Endometrium (tissue), 2 donors: ENCODE data around the gene COA5.

ENCODE experiments used
- FAIRE-seq: peaks from 2 replicates; lab custom pipeline; 2012; peaks lifted over from hg19 to GRCh38; lab: Jason Lieb, UNC
- donor health status: control.
- donor health status: control.

The COA5 gene

DNA sequence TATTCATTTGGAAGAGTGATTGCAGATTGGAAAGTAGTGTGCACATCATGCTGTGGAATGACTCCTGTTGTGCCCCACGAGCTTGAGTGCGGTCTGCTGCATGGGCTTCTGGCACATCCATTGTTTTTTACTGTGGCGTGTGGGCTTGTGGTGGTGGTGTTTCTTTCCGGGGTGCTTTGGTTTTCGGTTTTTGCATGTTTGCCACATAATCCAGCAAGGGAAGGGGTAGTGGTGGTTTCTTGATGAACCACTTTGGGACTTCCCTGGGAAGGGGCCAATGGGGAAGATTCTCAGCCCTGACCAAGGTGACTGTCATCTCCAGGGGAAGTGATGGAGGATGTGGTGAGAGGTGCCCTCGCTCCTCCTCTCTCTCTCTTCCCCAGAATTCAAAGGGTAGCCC, 57.0 kb downstream of the COA5 start:
- FAIRE-seq, result no peak

DNA sequence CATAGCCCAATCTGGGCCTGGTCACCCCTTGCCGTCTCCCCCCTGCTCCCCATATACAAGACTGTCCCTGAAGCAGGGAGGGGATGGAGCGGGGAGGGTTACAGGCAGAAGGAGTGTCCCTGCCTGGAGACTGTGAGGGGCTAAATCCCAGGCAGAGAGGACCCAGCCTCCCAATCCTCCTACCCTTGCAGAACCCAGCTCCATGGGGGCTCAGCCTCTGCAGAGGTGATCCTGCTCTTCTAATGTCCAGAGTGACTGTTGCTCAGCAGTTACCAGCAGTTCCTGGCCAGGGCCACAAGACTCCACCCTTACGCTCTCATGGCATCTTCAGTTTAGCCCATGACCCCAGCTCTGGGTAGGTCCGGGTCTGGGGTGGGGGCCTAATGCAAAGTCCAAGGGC, 58.1 kb downstream of the COA5 start:
- no peak for FAIRE-seq
